Spinal cord (tissue), 10 donors: ENCODE data around the gene NRCAM. TPM values are rescaled to one million over a fixed set of nuclear protein-coding genes. Genes with fewer than 3 reads are reported as not detected.
"Not testable (repeated sequence)": the region's sequence is repeated elsewhere in the genome, so short reads cannot be mapped to it uniquely, and the experiment has no call there.

ENCODE experiments used
- DNase-seq, 6 donors: peaks; one replicate each; pipeline versions ENCODE4 v3.0.0 to v3.0.0-alpha.2; 2013 to 2015; ENCODE audit warnings: low spot score in 6 of 6, low read depth in 4 of 6
- H3K27ac ChIP-seq: one replicate; pipeline ENCODE4 v1.5.1; 2013; ENCODE audit warnings: low read depth, low read length, control low read depth
- H3K27me3 ChIP-seq: one replicate; pipeline ENCODE4 v1.6.1; 2013; ENCODE audit warnings: low read length; ENCODE audit not compliant: control insufficient read depth, insufficient read depth
- H3K36me3 ChIP-seq: one replicate; pipeline ENCODE4 v1.6.1; 2013; ENCODE audit warnings: low read length; ENCODE audit not compliant: control insufficient read depth, insufficient read depth
- H3K4me1 ChIP-seq: one replicate; pipeline ENCODE4 v1.6.1; 2013; ENCODE audit warnings: low read length; ENCODE audit not compliant: control insufficient read depth, insufficient read depth
- H3K4me3 ChIP-seq: one replicate; pipeline ENCODE4 v1.5.1; 2013; ENCODE audit warnings: low read depth, low read length, control low read depth
- H3K9me3 ChIP-seq: one replicate; pipeline ENCODE4 v1.6.1; 2013; ENCODE audit warnings: low read length; ENCODE audit not compliant: control insufficient read depth, insufficient read depth
- WGBS: methylation state at CpG from one replicate; pipeline ENCODE4 v1.1.5; 2013; ENCODE audit warnings: missing lambda C conversion rate; ENCODE audit not compliant: insufficient coverage; 5-methylcytosine and 5-hydroxymethylcytosine counted together
- polyA plus RNA-seq, 2 donors: library from polyadenylated mRNA; unstranded; fragments of 120-200 nt; gene quantifications; one replicate each; pipeline ENCODE4 v1.2.1, GENCODE V29; 2013; ENCODE audit not compliant: insufficient read length in 2 of 2
- total RNA-seq, 2 donors: library from RNA; depleted of rRNA in 1 of 2; stranded (reverse); fragments of 120-200 nt in 1 of 2; fragments of >200 nt in 1 of 2; gene quantifications; one replicate each; pipeline versions ENCODE4 v1.2.3 to v1.2.4, GENCODE V29; 2013 to 2014
- donor health status: healthy.

The NRCAM gene
- total and polyA plus RNA-seq, 4 donors = 50.4 to 198 (median 140) TPM

DNA sequence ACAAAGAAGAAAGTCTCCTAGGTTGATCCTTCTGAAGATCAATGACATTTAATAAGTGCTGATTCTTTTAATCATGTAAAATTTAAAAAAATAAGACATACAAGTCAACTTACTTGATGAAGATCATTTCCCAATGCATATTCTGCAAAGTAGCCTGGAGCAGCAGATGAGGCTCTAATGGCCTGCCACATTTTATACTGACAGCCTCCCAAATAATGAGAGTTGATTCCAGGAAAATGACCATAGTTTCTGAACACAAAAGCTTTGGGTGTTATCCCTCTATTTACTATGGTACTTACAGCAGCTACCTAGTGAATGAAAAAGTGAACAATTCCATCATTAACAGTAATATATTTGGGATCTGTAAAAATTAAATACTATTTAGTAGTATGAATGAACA is 31.4 kb upstream of the NRCAM start:
- DNase-seq = no peak
- H3K27ac ChIP-seq = no peak overlapping the region
- H3K4me3 ChIP-seq = no peak overlapping the region
- H3K27me3 ChIP-seq = no peaks in the 10 kb centered on the region
- H3K4me1 ChIP-seq = no peaks in the 10 kb centered on the region
- H3K36me3 ChIP-seq = peaks cover 6% of the 10 kb centered on the region
- no peaks in the 10 kb centered on the region for H3K9me3 ChIP-seq

DNA sequence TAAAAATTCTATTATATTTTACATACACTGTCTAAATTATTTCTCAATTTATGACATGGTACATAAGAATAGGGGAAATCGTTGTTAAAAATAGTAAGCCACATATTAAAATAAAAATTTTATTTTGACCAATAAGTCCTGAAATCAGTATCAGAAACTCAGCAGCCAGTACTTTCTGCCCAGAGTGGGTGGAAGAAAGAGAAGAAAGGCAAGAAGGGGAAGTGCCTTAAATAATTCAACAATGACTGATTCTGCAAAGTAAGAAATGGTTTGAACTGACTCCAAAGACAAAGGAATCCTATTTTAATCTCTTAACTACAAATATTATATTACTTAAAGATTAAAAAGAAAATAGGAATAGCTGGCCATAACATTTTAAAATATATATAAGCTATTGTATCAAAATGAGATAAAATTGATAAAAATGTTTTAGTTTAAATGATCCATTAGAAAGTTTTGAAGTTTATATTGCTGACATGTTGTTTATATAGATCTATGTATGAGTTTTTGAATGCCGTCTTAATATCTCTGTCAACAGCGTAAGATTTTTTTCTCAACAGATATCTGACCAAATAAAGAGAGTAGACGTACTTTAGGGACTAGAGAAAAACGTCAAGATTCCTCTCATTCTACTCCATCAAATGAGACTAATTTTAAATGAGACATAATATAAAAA is 30.2 kb upstream of the NRCAM start:
- no peaks in the 10 kb centered on the region for H3K27me3 ChIP-seq
- DNase-seq = no peak
- no peaks in the 10 kb centered on the region for H3K9me3 ChIP-seq
- H3K4me1 ChIP-seq = no peaks in the 10 kb centered on the region
- H3K4me3 ChIP-seq = no peak overlapping the region
- H3K27ac ChIP-seq = no peak overlapping the region
- peaks cover 6% of the 10 kb centered on the region for H3K36me3 ChIP-seq
- no CpG with 5 or more reads among the region's 5 CpGs for WGBS

DNA sequence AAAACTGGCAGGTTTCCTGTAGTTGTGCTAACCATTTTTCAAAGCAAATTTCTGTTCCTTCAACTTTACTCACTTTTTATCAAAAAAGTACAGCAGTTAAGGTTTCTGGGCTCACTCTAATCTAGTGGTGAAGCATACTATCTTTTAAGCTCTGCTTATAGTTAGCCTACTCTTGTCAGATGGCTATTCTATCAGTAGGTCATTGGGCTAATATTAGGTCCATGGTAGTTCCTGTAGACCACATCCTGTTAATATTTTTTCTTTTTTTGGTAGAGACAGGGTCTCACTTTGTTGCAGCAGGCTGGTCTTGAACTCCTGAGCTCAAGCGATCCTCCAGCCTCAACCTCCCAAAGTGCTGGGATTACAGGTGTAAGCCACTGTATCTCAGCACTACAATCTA is 27.9 kb upstream of the NRCAM start:
- no peaks in the 10 kb centered on the region for H3K27me3 ChIP-seq
- no peaks in the 10 kb centered on the region for H3K4me1 ChIP-seq
- no peak overlapping the region for H3K27ac ChIP-seq
- H3K9me3 ChIP-seq = no peaks in the 10 kb centered on the region
- H3K4me3 ChIP-seq = no peak overlapping the region
- WGBS = 100% methylated on average over 1 of the region's 1 CpG
- no peak for DNase-seq
- H3K36me3 ChIP-seq = no peaks in the 10 kb centered on the region

DNA sequence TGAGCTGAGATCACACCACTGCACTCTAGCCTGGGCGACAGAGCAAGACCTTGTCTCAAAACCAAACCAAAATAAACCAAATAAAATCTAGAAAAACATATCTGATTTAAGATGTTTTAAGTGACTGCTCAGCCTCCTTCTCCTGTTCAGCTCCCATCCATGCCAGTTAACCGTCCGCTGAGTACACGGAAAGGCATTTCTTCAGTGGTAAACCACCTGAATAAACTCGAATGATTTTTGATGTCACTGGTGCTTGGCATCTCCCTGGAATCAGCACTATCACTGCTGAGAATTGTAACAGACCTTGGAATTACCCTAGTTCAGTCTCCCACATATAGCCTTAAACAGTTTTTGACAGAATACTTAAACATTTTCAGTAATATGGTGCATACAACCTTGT is 24.1 kb upstream of the NRCAM start:
- Histone ChIP-seq H3K4me1 (no peaks in the 10 kb centered on the region), H3K36me3 (peaks cover 4% of the 10 kb centered on the region), H3K27me3 (no peaks in the 10 kb centered on the region), H3K9me3 (no peaks in the 10 kb centered on the region), H3K27ac (no peak overlapping the region), H3K4me3 (no peak overlapping the region)
- no peak for DNase-seq
- whole genome bisulfite sequencing = 97% methylated on average over 4 of the region's 5 CpGs

DNA sequence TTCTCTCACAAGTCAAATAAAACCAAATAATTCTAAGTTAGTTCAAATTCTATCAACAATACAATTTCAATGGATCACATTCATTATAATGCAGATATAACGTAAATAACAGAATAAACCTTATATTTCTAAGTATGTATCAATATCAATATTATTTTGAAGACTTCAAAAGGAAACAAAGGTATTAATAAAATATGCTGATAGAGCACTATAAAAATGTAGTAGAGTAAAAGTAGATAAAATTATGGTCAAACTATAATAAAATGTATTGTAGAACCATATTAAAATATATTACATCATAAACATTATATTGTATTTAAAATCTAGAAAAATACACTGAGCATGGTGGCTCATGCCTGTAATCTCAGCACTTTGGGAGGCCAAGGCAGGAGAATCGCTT is 23.5 kb upstream of the NRCAM start:
- H3K9me3 ChIP-seq = no peaks in the 10 kb centered on the region
- no peak overlapping the region for H3K4me3 ChIP-seq
- H3K36me3 ChIP-seq = peaks cover 4% of the 10 kb centered on the region
- no peaks in the 10 kb centered on the region for H3K27me3 ChIP-seq
- no peak for DNase-seq
- whole genome bisulfite sequencing = no CpG with 5 or more reads among the region's 2 CpGs
- H3K4me1 ChIP-seq = no peaks in the 10 kb centered on the region
- H3K27ac ChIP-seq = no peak overlapping the region

DNA sequence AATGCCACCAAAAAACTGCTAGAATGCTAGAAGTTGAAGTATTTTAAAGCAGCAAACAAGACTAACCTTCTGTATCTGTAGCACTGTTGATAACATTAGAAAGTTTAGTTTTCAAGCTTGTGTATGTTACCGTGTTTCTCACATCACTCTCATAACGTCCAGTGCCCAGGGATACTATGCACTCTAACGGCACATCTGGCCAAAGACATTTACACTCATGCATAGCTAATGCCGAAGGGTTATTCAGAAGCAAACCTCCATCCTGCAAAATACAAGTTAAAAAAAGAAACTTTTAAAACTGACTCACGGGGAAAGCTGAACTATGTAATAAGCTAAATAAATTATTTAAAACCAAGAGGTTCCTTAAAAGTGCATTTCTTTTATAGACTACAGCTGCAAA is 22.9 kb upstream of the NRCAM start:
- no peak overlapping the region for H3K4me3 ChIP-seq
- WGBS = 100% methylated on average over 1 of the region's 5 CpGs
- H3K27me3 ChIP-seq = no peaks in the 10 kb centered on the region
- DNase-seq = no peak
- no peaks in the 10 kb centered on the region for H3K4me1 ChIP-seq
- no peak overlapping the region for H3K27ac ChIP-seq
- H3K36me3 ChIP-seq = peaks cover 4% of the 10 kb centered on the region
- no peaks in the 10 kb centered on the region for H3K9me3 ChIP-seq

DNA sequence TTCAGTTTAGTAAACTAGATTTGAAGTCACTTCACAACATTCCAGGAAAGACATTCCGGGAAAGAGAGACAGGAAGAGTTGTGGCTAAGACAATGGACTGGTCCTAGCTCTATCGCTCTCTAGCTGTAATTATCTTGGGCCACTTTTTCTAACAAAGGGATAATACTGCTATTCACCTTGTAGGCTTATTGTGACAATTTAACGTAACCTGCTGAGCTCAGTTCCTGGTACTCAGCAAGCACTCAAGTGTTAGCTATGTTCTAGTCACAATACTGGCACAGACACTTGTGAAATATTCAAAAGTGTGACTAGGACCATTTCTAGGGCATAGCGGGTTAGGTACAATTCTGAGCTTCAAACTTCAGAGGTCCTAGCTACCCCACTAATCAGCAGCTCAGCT is 12.0 kb upstream of the NRCAM start:
- H3K4me1 ChIP-seq = no peaks in the 10 kb centered on the region
- 61% methylated on average over 2 of the region's 4 CpGs for WGBS
- H3K36me3 ChIP-seq = peaks cover 3% of the 10 kb centered on the region
- no peaks in the 10 kb centered on the region for H3K27me3 ChIP-seq
- no peaks in the 10 kb centered on the region for H3K9me3 ChIP-seq
- no peak overlapping the region for H3K27ac ChIP-seq
- H3K4me3 ChIP-seq = no peak overlapping the region
- no peak for DNase-seq

DNA sequence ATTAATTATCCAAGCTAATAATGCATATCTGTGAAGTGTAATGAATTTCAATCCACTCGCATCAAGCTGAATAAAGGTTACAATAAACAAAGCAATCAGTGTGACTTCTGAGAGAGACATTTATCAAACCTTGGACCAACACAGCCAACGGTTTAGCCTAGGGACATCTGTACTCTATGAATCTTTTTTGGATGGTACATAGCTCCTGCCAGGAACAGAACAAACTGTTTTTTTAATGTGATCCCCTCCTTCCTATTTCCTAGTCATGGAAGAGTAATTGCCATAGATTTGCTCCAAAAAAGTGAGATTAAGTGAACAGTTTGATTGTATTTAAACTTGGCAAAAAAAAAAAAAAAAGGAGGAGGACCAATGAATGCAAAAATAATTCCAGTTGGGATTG is 11.2 kb upstream of the NRCAM start:
- DNase-seq = no peak
- H3K36me3 ChIP-seq = peaks cover 3% of the 10 kb centered on the region
- H3K27me3 ChIP-seq = no peaks in the 10 kb centered on the region
- H3K27ac ChIP-seq = no peak overlapping the region
- WGBS = no CpG with 5 or more reads among the region's 2 CpGs
- H3K4me1 ChIP-seq = no peaks in the 10 kb centered on the region
- H3K9me3 ChIP-seq = no peaks in the 10 kb centered on the region
- H3K4me3 ChIP-seq = no peak overlapping the region

DNA sequence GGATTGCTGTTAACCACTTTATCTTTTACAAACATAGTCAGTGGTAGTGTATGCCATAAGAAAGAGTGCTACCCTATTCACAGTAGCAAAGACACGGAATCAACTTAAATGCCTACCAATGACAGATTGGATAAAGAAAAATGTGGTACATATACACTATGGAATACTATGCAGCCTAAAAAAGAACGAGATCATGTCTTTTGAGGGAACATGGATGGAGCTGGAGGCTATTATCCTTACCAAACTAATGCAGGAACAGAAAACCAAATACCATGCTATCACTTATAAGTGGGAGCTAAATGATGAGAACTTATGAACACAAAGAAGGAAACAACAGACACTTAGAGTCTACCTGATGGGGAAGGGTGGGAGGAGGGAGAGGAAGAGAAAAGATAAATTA is 10.1 kb upstream of the NRCAM start:
- WGBS = no CpG with 5 or more reads among the region's 2 CpGs
- not testable (repeated sequence) for H3K4me1 ChIP-seq, H3K36me3 ChIP-seq, H3K27me3 ChIP-seq, DNase-seq, H3K4me3 ChIP-seq, H3K27ac ChIP-seq, H3K9me3 ChIP-seq

DNA sequence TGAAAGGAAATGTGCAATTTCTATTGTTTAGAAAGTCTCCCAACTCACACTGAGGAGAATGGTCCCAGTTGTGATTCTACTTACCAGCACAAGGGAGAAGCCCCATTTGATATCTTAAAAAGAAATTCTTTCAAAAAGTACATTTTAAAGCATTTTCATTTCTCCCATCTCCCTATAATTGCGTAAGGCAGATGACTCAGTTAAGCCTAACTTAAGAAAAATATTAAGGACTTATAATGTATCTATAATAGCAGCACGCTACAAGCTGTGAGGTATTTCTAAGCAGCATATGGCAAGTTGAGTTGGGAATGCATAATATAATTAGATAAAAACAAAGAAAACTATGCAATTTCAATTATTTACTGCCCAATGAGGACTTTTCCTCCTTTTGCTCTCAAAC is 8.5 kb upstream of the NRCAM start:
- Histone ChIP-seq H3K27me3 (no peaks in the 10 kb centered on the region), H3K4me1 (no peaks in the 10 kb centered on the region), H3K9me3 (no peaks in the 10 kb centered on the region), H3K36me3 (no peaks in the 10 kb centered on the region), H3K27ac (no peak overlapping the region), H3K4me3 (no peak overlapping the region)
- WGBS = no CpG with 5 or more reads among the region's 2 CpGs
- no peak for DNase-seq
